ENCODE data around the gene WDCP.

The WDCP gene

DNA sequence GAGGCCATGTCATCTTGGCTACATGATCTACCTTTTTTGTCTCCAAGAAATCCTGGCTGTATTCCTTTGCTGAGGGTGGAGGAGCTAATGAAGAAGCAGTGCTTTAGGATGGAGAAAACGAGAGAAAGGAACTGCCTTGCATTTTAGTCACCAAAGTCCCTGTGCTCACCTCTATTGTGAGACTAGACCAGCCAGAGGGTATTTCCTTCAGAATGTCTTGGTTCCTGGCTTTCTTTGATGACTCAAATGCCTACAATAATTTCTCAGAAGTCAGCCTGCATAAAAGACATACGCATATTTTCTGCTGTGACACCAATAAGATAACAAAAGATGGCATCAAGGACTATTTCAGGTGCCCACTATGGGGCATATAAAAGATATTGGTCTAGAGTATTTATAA, 18.1 kb upstream of the WDCP start:
- TF ChIP-seq, protein P1, sequence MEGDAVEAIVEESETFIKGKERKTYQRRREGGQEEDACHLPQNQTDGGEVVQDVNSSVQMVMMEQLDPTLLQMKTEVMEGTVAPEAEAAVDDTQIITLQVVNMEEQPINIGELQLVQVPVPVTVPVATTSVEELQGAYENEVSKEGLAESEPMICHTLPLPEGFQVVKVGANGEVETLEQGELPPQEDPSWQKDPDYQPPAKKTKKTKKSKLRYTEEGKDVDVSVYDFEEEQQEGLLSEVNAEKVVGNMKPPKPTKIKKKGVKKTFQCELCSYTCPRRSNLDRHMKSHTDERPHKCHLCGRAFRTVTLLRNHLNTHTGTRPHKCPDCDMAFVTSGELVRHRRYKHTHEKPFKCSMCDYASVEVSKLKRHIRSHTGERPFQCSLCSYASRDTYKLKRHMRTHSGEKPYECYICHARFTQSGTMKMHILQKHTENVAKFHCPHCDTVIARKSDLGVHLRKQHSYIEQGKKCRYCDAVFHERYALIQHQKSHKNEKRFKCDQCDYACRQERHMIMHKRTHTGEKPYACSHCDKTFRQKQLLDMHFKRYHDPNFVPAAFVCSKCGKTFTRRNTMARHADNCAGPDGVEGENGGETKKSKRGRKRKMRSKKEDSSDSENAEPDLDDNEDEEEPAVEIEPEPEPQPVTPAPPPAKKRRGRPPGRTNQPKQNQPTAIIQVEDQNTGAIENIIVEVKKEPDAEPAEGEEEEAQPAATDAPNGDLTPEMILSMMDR (IDR thresholded peaks at IDR 0.05; ENCODE audit: low read depth, low read length): no peak
- TF ChIP-seq POLR2A (IDR thresholded peaks at IDR 0.05; ENCODE audit: extremely low read depth, insufficient read length): no peak
- TF ChIP-seq, protein P2, sequence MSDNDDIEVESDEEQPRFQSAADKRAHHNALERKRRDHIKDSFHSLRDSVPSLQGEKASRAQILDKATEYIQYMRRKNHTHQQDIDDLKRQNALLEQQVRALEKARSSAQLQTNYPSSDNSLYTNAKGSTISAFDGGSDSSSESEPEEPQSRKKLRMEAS (IDR thresholded peaks at IDR 0.05; ENCODE audit: low read depth, low read length): no peak
- TF ChIP-seq MYC (IDR thresholded peaks at IDR 0.05; ENCODE audit: low read depth, low read length): no peak
- no peak for DNase-seq (ENCODE audit: low read depth)
- no peak overlapping the region for H3K4me3 ChIP-seq (ENCODE audit: low read depth, low read length)

DNA sequence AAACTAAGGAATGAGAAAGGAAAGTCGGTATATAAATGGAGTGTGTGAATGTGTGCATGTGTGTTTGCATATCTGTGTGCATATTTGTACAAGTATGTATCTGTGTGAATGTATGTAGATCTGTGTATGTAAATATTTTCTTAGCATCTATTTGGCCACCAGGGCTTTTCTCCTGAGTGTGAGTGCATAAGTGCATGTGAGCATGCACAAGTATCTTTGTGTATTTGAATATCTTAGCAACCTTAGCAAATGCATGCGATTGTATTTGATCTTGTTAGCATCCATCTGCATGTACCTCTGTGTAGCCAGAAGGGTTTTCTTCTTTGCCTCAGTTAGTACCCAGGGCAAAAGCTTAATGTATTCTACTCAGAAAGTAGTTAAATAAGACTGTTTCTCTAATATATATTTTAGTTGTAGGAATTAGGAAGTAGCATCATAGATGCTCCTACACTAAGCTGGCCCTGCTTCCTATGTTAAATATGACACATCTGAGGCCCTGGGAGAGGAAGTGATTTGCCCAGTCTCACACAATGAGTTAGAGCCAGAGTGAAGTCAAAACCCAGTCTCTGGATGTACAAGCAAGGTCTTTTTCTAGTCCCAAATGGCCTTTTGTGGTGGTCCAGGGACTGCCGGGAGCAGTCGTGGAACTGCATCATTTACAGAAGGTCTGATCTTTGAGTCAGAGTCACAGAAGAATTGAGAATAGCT, 11.5 kb upstream of the WDCP start:
- TF ChIP-seq, protein P1 (IDR thresholded peaks at IDR 0.05; ENCODE audit: low read depth, low read length): no peak
- DNase-seq (ENCODE audit: low read depth): no peak
- no peak overlapping the region for H3K4me3 ChIP-seq (ENCODE audit: low read depth, low read length)

DNA sequence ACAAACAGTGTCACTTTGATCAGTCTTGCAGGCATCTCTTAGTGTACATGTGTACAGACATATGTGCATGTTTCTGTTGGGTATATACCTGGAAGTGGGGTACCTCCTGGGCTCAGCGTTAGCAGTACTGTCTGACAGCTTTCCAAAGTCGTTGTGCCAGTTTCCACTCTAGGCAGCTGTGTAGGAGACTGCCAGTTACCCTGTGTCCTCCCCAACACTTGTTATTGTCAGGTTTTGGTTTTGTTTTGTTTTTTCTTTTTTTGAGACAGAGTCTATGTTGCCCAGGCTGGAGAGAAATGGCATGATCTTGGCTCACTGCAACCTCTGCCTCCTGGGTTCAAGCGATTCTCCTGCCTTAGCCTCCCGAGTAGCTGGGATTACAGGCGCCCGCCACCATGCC, 8.6 kb upstream of the WDCP start:
- H3K4me3 ChIP-seq (ENCODE audit: low read depth, low read length): no peak overlapping the region
- TF ChIP-seq, protein P2 (IDR thresholded peaks at IDR 0.05; ENCODE audit: low read depth, low read length): no peak
- TF ChIP-seq, protein P1 (IDR thresholded peaks at IDR 0.05; ENCODE audit: low read depth, low read length): no peak
- TF ChIP-seq MYC (IDR thresholded peaks at IDR 0.05; ENCODE audit: low read depth, low read length): no peak
- TF ChIP-seq POLR2A (IDR thresholded peaks at IDR 0.05; ENCODE audit: extremely low read depth, insufficient read length): no peak
- DNase-seq (ENCODE audit: low read depth): no peak

DNA sequence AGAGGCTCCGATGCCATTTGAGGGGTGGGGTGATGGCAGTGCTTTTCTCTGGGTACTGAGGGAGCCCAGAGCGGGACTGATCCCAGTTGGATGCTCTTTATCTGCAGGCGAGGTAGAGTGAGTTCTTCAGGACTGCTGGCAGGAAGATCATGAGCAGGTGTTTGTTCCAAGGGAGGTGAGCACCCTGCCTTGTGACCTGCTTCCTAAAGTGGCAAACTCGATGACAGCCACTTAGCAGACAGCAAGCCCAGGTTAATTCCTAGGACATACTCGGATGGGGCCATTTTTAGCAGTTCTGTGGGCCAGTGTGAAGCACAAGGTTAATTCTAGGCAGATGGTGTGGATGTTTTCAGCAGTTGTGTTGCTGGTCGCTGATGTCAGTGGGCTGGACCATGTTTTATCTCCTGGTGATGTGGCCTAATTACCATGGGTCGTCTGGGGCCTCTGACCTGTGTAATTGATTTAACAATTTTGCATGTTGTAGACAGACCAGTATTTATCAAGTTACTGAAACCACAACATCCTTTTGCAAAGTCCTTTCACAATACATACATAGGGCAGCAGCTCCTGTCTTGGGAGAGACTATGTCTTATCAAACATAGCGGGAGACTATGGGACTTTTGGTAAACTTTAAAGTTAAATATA, 7.3 kb upstream of the WDCP start:
- H3K4me3 ChIP-seq (ENCODE audit: low read depth, low read length): no peak overlapping the region
- no peak for TF ChIP-seq MYC (IDR thresholded peaks at IDR 0.05; ENCODE audit: low read depth, low read length)
- TF ChIP-seq, protein P1 (IDR thresholded peaks at IDR 0.05; ENCODE audit: low read depth, low read length): no peak
- TF ChIP-seq, protein P2 (IDR thresholded peaks at IDR 0.05; ENCODE audit: low read depth, low read length): no peak
- TF ChIP-seq POLR2A (IDR thresholded peaks at IDR 0.05; ENCODE audit: extremely low read depth, insufficient read length): no peak

DNA sequence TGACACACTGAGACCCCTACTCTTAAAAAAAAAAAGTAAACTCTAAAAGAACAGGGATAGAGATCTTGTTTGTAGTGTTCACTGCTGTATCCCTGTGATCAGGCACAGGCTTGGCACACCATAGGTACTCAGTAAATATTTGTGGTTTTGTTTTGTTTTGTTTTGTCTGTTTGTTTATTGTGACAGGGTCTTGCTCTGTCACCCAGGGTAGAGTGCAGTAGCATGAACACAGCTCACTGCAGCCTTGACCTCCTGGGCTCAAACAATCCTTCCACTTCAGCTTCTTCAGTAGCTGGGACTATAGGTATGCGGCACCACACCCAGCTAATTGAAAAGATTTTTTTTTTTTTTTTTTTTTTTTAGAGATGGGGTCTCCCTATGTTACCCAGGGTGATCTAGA, 5.8 kb upstream of the WDCP start:
- TF ChIP-seq, protein P1 (IDR thresholded peaks at IDR 0.05; ENCODE audit: low read depth, low read length): no peak
- TF ChIP-seq MYC (IDR thresholded peaks at IDR 0.05; ENCODE audit: low read depth, low read length) (no peak), POLR2A (IDR thresholded peaks at IDR 0.05; ENCODE audit: extremely low read depth, insufficient read length) (no peak)
- TF ChIP-seq, protein P2 (IDR thresholded peaks at IDR 0.05; ENCODE audit: low read depth, low read length): no peak
- no peak overlapping the region for H3K4me3 ChIP-seq (ENCODE audit: low read depth, low read length)
- no peak for DNase-seq (ENCODE audit: low read depth)

More for the DNA sequence above, 7.3 kb upstream of the WDCP start:
- DNase-seq (ENCODE audit: low read depth): peak; percentile 57
